ENCODE results near the gene SMYD4. TPM values are rescaled to one million over a fixed set of nuclear protein-coding genes. Genes with fewer than 3 reads are reported as not detected.

SMYD4 gene
- total RNA-seq, 4 donors from 2014 or later = 15.1 to 18.1 (median 16.7) TPM

GRCh38 chr17:1752425-1753262, 77.1 kb downstream of the SMYD4 start:
- no peak for DNase-seq
- no peaks in the 10 kb centered on the region for H3K27me3 ChIP-seq
- no peaks in the 10 kb centered on the region for H3K36me3 ChIP-seq
- in situ Hi-C loops (cut with MboI; ENCODE audit: low sequenced_read_pairs in 4 of 4) (no loop called here), intact Hi-C loops (cut with DNase I; ENCODE audit: low total_unique reads) (no loop called here)
- no peak overlapping the region for H3K4me3 ChIP-seq
- H3K9me3 ChIP-seq = no peaks in the 10 kb centered on the region
- TF ChIP-seq POLR2A (IDR thresholded peaks at IDR 0.05) (no peak), CTCF (IDR thresholded peaks at IDR 0.05 in 4 of 5, conservative IDR thresholded peaks at IDR 0.05 in 1 of 5) (no peak)
- H3K4me1 ChIP-seq = peaks cover 8 to 16% of the 10 kb centered on the region in 2 donors
- no peak for ATAC-seq
- no peak overlapping the region for H3K27ac ChIP-seq

GRCh38 chr17:1750628-1751027, 79.1 kb downstream of the SMYD4 start:
- ATAC-seq (no peak), DNase-seq (no peak)
- in situ Hi-C loops (cut with MboI; ENCODE audit: low sequenced_read_pairs in 4 of 4) (no loop called here), intact Hi-C loops (cut with DNase I; ENCODE audit: low total_unique reads) (no loop called here)
- Histone ChIP-seq H3K27me3 (no peaks in the 10 kb centered on the region), H3K9me3 (no peaks in the 10 kb centered on the region), H3K4me3 (no peak overlapping the region), H3K27ac (no peak overlapping the region), H3K4me1 (peaks cover 7 to 11% of the 10 kb centered on the region in 2 donors), H3K36me3 (no peaks in the 10 kb centered on the region)
- TF ChIP-seq CTCF (IDR thresholded peaks at IDR 0.05 in 4 of 5, conservative IDR thresholded peaks at IDR 0.05 in 1 of 5) (no peak), POLR2A (IDR thresholded peaks at IDR 0.05) (no peak)

- Histone ChIP-seq H3K4me3 (no peak overlapping the region), H3K36me3 (no peaks in the 10 kb centered on the region), H3K27ac (peak overlapping the region; percentile 54 to 73 (median 61)), H3K27me3 (no peaks in the 10 kb centered on the region), H3K4me1 (peaks cover 0 to 4% of the 10 kb centered on the region in 2 donors), H3K9me3 (no peaks in the 10 kb centered on the region)
- in situ Hi-C loops (cut with MboI; ENCODE audit: low sequenced_read_pairs in 4 of 4) = no loop called here
- TF ChIP-seq CTCF (IDR thresholded peaks at IDR 0.05 in 4 of 5, conservative IDR thresholded peaks at IDR 0.05 in 1 of 5) (no peak), POLR2A (IDR thresholded peaks at IDR 0.05) (peak in 1 of 2 donors; percentile 35)
- ATAC-seq (peak; percentile 57 to 82), DNase-seq (peak in 1 of 2 donors; percentile 56)
- intact Hi-C loops (cut with DNase I; ENCODE audit: low total_unique reads) = no loop called here
These were observed 82.6 kb downstream of the SMYD4 start for GRCh38 chr17:1746975-1747543.

DNA sequence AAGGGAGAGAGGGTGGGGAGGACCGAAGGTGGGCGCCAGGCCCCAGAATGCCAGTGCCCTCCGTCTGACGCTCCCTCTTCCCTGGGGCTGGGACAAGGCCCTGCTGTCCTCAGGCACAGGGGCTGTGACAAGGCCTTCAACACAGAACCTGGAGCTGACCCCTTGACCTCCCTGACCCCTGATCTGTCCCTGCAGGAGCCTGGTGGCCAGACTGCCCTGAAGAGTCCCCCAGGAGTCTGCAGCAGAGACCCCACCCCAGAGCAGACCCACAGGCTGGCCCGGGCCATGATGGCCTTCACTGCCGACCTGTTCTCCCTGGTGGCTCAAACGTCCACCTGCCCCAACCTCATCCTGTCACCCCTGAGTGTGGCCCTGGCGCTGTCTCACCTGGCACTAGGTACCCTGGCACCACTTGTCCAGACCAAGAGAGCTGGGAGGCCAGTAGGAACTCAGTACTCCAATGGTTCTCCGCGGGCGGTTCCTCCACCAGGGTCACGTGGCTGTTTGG, 84.1 kb downstream of the SMYD4 start:
- no peak for ATAC-seq
- Histone ChIP-seq H3K36me3 (no peaks in the 10 kb centered on the region), H3K27ac (no peak overlapping the region), H3K9me3 (no peaks in the 10 kb centered on the region), H3K27me3 (no peaks in the 10 kb centered on the region), H3K4me1 (peaks cover 0 to 4% of the 10 kb centered on the region in 2 donors), H3K4me3 (no peak overlapping the region)
- in situ Hi-C loops (cut with MboI; ENCODE audit: low sequenced_read_pairs in 4 of 4) (no loop called here), intact Hi-C loops (cut with DNase I; ENCODE audit: low total_unique reads) (no loop called here)
- TF ChIP-seq CTCF (IDR thresholded peaks at IDR 0.05 in 4 of 5, conservative IDR thresholded peaks at IDR 0.05 in 1 of 5) = no peak
- no peak for TF ChIP-seq POLR2A (IDR thresholded peaks at IDR 0.05)
- peak in 1 of 2 donors; percentile 11 for DNase-seq
